Nasal cavity respiratory epithelium epithelial cell of viscerocranial mucosa (primary cell): ENCODE measurements around the gene TUBA4A. TPM values are rescaled to one million over a fixed set of nuclear protein-coding genes. Genes with fewer than 3 reads are reported as not detected.

Experiments
- total RNA-seq: library from RNA; depleted of rRNA; stranded (reverse); fragments of >200 nt; gene quantifications from 2 replicates; pipeline ENCODE4 v1.2.3, GENCODE V29; 2014

The TUBA4A gene
- 45.5 and 70.4 TPM in 2 replicates for total RNA-seq

DNA sequence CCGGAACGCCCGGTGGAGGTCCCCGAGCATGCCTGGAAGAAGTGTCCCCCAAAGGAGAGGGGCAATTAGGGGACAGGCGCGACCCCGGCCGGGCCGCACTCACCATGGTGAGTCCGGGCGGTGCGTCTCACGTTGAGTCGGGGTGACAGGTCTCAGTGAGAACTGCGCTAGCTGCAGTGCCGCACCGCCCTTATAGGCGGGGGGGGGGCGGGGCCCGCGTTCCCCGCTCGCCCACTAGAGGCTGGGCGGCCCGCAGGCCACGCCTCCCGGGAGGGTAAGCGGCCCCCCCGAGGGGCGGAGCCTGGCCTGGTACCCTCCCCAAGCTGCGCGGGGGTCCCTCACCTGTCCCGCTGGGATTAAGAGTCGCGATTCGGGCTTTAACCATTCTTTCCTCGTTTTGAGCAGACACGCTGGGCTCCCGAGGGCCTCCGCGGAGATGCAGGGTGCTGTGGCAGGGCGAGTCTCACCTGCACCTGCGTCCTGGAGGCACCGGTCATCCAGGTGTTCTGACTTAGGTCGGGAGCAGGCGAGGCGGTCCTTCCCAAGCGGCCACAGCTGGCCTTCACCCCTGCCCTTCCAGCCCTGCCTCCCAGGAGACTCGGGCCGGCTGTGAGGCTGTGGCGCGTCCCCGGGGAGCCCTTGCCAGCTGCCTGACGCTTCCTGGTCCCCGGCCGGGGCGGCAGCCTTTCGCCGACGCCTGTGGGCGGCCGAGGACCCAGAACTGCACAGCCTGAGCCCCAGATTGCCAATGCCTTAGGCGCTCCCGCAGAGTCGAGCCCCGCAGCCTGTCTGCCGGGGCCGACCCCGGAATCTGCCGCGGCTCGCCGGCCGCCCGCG, at the start of gene TUBA4A:
Gene TUBA4A (minus strand): TSS at position 166 of the 837 bp plus-strand sequence. CDS start 60 bp downstream, at position 106.

DNA sequence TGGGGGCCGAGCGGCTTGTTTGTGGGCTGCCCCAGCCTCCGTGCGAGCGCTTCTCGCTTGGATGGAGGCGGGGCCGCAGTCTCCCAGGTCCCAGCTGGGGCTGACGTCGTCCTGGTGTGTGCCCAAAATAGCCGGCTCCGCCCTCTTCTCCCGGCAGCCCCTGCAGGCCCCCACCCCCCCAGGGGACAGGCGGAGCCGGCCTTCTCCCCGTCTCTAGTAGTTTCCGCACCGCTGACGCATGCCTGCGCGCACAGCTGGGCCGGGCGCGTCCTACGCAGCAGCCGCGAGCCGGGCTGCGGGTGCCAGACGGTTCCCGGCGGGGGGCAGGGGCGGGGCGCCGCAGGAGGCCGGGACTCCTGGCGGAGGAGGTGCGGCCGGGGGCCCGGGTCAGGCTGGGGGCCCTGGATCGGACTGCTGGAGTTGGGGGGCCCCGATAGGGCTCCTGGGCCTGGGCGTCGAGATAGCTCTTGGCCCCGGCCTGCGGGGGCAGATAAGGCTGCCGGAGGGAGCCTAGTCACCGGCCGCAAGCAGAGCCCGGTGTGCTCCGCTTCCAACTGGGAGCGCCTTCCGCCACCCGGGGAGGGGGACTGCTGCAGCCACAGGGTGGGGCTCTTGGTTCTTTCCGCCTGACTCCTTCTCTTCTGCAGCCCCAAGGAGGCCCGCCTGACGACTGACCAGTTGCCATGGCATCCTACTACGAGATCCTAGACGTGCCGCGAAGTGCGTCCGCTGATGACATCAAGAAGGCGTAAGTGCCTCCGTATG, 25.6 kb upstream of the TUBA4A start, which contains the start of gene DNAJB2:
Gene DNAJB2 (plus strand): TSS at position 216 of the 765 bp plus-strand sequence. CDS start 468 bp downstream, at position 684.

DNA sequence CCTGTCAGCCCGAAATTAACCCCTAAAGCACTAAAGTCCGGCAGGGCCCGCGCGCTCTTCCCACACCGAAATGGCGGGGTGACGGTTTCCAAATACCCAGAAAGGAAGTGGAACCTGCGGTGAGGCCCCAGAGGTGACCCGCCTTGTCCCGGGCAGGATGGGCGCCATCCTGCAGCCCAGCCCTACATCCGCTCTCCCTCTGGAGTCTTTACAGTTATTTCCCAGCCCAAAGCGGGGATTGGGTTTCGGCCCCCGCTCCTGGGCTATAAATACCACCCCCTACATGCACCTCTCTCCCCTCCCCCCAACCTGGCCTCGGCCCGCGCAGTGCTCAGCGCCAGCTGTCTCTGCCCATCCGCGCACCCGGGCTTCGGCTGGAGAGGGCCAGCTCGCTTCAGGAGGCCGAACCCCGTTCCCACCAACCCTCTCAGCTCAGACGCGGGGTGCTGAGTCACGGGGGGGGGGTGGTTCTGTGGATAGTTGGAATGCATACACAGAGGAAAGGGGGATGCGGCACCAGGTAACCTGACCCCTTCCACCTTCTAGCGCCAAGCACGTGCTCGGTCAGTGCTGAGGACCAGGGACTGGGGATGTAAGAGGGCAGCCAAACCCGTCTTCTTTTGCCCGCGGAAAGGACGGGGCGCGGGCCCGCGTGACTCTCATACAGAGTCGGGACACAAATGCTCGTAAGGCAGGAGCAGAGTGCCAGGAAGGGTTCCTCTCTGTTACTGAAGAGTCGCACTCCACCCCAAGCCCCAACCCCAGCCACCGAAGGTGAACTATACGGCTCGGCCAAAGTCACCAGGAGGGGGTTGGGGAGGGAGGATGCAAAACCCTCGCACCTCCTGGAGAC, 592 bp downstream of the TUBA4A start, which contains the start of gene TUBA4B:
Gene TUBA4B (plus strand): TSS at position 344 of the 853 bp plus-strand sequence. CDS start 165 bp downstream, at position 509.

DNA sequence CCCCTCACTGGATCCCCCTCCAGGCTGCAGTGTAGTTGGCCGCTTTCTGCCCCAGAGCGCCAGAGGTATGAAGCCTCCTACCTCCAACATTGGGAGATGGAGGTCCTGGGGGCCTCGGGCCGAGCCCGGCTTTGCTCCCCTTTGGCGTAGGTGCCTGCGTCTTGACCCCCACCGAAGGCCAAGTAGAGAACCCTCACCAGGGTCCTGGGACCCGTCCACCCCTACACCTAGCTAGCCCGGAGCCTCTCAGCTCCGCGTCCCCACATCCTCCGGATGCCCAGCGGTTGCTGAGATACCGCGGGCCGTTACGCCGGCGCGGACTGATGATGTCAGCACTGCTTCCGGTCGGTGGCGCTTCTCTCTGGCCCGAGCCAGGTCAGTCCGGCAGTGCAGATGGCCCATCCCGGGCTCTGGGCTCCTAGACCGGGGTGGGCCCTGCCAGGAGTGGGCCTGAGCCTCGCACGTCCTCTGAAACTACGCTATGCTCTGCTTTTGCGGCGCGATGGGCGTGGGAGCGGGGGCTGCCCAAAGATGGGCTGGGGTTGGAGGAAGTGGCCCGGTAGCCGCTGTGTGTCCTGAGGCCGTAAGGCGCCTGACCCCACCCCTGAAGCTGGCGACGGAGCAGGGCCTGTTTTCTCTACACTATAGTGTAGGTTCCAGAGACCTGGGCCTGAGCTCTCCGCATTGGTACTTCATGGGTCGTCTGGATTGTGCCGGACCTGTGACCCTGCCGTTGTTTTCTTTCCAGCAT, 8.4 kb downstream of the TUBA4A start, which contains the start of the genes GLB1L and STK16:
Gene GLB1L (minus strand): TSS at position 297 of the 751 bp plus-strand sequence. CDS start 1,871 bp downstream, outside the sequence.
Gene STK16 (plus strand): TSS at position 332 of the 751 bp plus-strand sequence. CDS start 521 bp downstream, outside the sequence.

GRCh38 chr2:219229305-219230058, 24.2 kb downstream of the TUBA4A start, which contains the start of the genes ANKZF1 and ATG9A:
ANKZF1 (plus strand) TSS chr2:219229806; CDS start chr2:219230258, 452 bp downstream.
ATG9A (minus strand) TSS chr2:219229636; CDS start chr2:219228024, 1,612 bp downstream.

DNA sequence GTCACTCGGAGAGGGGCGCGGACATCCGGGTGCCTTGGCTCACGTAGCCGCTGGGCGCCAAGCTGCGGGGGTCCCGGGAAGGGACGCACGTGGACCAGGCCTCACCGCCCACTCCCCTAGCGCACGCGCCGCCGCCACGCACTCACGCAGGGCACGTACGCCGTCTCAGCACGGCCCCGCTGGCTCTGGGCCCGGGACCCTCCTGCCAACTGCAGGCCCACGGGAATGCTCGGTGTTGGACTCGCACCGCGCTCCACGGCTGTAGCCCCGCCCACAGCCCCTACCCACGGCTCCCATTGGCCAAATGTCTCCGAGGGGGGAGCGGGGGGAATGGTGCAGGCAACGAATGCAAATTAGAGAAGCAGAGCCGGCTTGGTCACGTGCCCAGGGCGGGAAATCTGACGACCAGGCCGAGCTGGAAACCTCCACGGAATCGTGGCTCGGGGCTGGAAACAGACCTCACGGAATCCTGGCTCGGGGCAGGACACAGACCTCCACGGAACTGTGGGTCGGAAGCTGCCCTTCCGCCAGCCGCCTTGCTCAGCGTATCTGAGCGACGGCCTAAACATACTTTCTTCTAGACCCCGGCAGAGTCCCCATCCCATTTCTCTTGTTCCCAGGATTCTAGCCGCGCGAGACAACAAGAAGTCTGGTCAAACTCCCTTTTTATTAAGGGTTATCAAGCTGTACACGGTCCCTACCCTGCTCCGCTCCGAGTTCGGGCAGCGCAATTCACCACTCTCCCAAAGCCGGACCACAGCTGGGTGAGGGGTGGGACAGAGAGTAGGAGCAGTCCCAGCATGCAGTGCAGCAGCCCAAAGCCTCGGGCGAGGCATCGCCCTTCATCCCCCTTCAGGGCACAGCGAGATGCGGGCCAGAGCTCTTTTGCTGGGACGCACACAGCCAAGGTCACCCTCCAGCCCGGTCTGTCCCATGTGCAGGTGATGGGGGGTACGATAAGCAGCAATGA, 34.7 kb downstream of the TUBA4A start, which contains the start of gene ABCB6:
Gene ABCB6 (minus strand): TSS at position 227 of the 970 bp plus-strand sequence. CDS start 285 bp downstream, outside the sequence.

DNA sequence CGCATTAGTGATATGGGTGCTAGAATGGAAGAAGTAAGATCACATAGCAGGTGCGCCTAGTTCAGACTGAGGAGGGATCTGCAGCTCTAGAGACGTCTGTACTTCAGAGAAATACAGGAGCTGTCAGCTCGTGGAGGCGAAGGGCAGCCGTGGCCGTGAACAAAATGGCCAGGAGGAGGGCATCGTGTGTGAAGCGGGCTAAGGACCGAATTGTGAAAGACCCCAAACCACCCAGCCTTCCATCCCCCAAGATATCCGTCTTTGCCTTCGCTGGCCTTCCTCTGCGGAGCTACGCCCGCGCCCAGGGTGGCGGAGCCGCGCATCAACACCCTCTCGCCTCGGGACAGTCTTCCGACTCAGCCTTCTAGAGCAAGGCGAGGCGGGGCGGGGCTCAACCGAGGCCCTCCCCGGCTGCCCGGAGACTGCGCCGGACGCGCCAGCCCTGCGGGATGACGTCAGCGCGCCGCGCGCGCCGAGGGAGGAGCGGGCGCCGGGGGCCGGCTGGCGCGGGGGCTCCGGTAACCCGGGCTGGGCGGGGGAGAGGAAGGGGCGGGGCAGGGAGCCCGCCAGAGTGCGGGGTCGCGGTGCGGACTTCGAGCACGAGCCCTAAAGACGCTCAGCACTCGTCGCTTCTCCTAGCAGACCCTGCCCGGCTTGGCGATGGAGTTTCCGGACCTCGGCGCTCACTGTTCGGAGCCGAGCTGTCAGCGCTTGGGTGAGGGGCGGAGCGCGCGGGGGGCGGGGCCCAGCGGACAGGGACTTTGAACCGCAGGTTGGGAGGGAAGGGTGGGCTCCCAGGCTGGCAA, 47.2 kb downstream of the TUBA4A start, which contains the start of gene ZFAND2B:
Gene ZFAND2B (plus strand): TSS at position 455 of the 806 bp plus-strand sequence. CDS start 206 bp downstream, at position 661.

Other genes with a start within 250 kb of the TUBA4A start
- gene CFAP65, start 212.4 kb downstream of the TUBA4A start, total RNA-seq, result not detected in 2 replicates
- gene IHH, start 193.0 kb downstream of the TUBA4A start, total RNA-seq, result not detected in 2 replicates
- gene NHEJ1, start 93.1 kb downstream of the TUBA4A start, total RNA-seq, result 16.7 TPM in 2 replicates
- 0.68 and 3.8 TPM in 2 replicates for gene SLC23A3, start 83.9 kb downstream of the TUBA4A start, total RNA-seq
- gene CNPPD1, start 77.0 kb downstream of the TUBA4A start, total RNA-seq, result 29.2 and 32.5 TPM in 2 replicates
- 59.1 and 87.5 TPM in 2 replicates for gene RETREG2, start 75.6 kb downstream of the TUBA4A start, total RNA-seq
- gene ZFAND2B, start 47.1 kb downstream of the TUBA4A start, total RNA-seq, result 23.3 and 62.2 TPM in 2 replicates
- gene ABCB6, start 35.0 kb downstream of the TUBA4A start, total RNA-seq, result 24.3 and 37.1 TPM in 2 replicates
- 33.2 and 69.6 TPM in 2 replicates for gene ATG9A, start 24.3 kb downstream of the TUBA4A start, total RNA-seq
- 49.1 and 49.6 TPM in 2 replicates for gene ANKZF1, start 24.1 kb downstream of the TUBA4A start, total RNA-seq
- 3.8 and 4.4 TPM in 2 replicates for gene GLB1L, start 8.5 kb downstream of the TUBA4A start, total RNA-seq
- gene STK16, start 8.4 kb downstream of the TUBA4A start, total RNA-seq, result 25.3 and 32.8 TPM in 2 replicates
- gene TUBA4B, start 675 bp downstream of the TUBA4A start, total RNA-seq, result not detected in 2 replicates
- gene DNAJB2, start 25.4 kb upstream of the TUBA4A start, total RNA-seq, result 39.0 and 83.7 TPM in 2 replicates
- not detected in 2 replicates for gene PTPRN, start 55.5 kb upstream of the TUBA4A start, total RNA-seq
- gene RESP18, start 78.8 kb upstream of the TUBA4A start, total RNA-seq, result not detected in 2 replicates
- 50.6 and 59.5 TPM in 2 replicates for gene DNPEP, start 134.0 kb upstream of the TUBA4A start, total RNA-seq
- gene DES, start 164.5 kb upstream of the TUBA4A start, total RNA-seq, result not detected in 2 replicates
- 4.1 and 9.6 TPM in 2 replicates for gene SPEG, start 180.9 kb upstream of the TUBA4A start, total RNA-seq
- gene GMPPA, start 245.0 kb upstream of the TUBA4A start, total RNA-seq, result 26.6 and 49.6 TPM in 2 replicates